Measurements from ENCODE around the gene PARVA.

The PARVA gene

DNA sequence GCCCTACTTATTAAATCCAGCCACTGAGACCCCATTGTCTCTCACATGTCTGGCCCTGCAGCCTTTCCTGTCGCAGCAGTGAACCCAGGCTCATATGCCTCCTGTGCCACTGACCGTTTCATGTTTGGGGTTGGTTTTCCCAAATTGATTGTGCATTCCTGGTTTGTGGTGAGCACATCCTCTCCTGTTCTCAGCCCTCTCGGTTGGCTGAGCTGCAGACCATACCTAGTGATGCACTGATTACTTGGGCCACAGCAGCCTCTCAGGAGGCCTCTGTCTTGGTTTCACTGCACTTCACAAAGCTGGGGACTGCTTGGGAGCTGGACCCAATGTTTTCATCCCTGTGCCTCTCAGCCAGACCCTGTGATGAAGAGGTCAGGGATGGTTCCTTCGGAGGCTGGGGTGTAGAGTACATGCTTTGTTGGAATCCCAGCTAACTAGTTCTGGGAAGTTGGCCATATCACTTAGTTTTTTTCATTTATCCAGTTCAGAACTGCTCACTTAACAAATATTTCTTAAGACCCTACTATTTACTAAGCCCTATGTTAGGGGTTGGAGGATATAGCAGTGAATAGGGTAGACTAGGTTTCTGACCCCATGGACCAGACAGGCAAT is 30.9 kb downstream of the PARVA start:
- FAIRE-seq: no peak

- FAIRE-seq: no peak
Measured at GRCh38 chr11:12409621-12410005, 32.2 kb downstream of the PARVA start.

DNA sequence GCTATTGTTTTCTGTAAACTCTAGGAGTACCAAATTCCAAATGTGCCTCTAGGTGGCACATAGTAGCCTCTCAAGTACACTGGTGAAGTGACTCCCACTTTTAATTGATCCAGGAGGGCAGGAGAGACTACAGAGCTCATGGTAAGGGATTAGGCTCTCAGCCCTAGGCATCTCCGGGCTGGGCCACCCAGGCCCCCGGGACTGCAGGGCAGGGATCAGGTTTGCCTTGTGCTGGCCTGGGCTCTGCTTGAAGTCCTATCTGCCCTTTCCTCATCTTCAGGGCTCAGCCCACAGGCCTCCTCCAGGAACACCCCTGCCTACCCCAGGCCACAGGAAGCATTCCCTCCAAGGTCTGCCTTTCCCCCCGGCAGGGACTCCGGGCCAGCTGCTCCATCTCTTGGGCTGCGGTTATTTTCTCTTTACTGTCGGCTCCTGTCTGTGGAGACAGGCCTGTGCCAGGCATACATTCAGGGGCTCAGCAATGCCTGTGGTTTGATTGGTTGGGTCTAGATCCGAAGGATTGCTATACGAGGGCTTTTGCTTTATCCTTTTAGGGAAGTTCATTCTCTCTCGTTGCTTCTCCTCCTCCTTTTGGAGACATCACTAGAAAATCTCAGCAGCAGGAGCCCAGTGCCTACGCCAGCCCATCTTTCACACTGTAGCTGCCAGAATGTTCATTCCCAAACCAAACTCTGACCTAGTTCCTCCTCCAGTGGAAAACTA is 32.8 kb downstream of the PARVA start:
- no peak for FAIRE-seq

DNA sequence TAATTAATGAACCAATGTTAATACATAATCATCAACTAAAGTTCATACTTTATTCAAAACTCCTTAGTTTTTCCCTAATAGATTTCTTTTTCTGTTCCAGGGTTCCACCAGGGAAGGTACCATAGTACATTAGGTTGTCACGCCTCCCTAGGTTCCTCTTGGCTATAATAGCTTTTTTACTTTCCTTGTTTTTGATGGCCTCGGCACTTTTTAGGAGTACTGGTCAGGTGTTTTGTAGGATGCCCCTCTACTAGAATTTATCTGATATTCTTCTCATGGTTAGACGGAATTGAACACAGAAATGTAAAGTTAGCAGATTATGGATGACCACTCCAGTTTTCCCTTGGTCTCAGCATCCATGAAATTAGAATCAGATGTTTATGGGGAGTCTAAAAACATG is 34.0 kb downstream of the PARVA start:
- FAIRE-seq: no peak

DNA sequence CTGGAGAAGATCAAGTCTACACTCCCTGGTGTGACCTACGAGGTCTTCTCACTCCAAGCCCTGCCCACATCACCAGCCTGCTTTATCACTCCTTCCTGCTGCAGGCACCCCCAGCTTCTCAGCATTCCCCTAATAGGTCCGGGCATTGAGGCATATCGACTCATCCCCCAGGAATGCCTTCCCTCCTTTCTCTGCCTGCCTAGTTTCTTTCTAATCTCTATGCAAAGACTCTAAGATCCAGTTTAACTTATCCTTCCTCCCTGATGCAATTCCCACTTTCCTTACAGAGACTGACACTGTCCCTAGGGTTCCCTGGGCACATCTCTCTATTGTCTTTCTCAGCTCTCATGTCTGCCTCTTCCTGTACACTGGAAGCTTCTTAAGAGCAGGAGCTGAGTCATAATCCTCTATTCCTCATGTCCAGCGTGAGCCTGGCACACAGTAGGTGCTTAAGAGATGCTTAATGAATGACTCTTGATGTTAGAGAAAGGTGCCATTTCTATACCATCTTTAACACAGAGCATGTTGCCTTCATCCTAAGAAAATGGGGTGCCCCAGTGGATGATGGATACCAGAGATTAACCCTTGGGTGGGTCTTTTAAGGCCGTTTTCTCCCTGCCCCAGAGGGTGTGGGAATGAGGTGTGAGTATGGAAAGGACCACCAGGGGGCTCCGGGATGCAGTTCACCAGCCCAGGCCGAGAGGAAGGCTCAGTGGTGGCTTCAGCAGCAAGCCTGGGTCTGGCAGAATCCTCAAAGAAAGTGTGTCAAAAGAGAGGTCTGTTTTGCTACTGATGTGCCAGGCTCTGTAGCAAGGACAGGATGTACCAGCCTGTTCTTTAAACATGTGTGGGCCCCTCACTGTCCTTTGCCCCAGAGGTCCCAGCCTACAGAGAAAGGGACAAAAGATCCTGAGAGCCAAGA is 34.7 kb downstream of the PARVA start:
- no peak for FAIRE-seq

GRCh38 chr11:12413141-12414052 is 36.0 kb downstream of the PARVA start:
- no peak for FAIRE-seq

DNA sequence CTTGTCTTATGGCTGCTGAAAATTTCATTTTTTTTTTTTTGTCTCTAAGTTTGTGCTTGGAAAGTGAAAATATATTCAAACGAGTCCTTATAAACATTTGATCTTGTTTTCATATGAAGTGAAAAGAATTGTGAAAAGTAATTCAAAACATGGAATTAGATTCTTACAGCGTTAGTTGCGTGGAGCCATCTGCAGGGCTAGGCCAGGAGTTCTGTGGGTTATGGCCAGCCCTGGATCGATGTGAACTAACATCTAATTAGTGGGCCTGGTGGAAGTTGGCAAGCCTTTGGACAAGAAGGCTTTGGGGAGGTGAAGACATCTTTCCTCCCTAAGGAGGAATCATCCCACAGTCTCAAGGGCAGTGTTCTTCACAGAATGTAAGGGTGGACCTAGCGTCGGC is 37.2 kb downstream of the PARVA start:
- FAIRE-seq: no peak

GRCh38 chr11:12415342-12415966 is 38.1 kb downstream of the PARVA start:
- no peak for FAIRE-seq

- FAIRE-seq: no peak
Measured at GRCh38 chr11:12416552-12416951, 39.2 kb downstream of the PARVA start.

GRCh38 chr11:12417691-12418611 is 40.6 kb downstream of the PARVA start:
- no peak for FAIRE-seq

- no peak for FAIRE-seq
Measured at GRCh38 chr11:12420040-12420439, 42.7 kb downstream of the PARVA start.

DNA sequence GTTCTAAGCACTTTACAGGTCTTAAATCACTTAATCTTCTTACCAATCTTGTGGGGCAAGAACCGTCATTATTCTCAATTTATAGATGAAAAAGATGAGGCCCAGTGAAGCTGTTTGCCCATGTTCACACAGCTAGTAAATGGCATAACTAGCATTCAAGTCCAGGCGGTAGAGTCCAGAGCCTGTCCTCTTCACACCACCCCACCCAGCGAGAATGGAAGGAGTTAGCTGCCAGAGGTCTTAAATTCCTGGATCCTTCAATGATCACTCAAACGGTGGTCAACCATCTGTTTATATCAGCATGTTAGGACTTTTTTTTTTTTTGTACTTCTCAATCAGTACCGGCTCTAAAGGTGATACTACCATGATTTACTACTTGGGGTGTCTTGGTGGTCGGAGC is 43.3 kb downstream of the PARVA start:
- no peak for FAIRE-seq

DNA sequence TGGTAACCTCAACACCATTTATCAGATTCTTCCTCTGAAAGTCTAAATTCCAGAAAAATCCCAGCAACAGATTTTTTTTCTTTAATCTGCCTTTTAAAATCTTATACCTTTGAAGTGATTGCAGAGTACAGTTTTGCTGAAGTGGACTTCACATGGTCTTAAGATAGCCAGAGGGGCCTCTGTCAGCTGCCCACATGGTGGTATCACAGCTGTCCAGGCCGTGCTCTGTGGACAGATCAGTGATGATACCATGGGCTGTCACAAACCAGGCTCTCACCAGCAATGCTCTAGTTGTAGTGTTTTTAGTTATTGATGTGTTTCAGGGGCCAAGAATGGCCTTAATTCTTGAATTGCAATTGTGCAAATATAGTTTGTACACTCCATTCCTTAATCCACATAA is 44.0 kb downstream of the PARVA start:
- no peak for FAIRE-seq

GRCh38 chr11:12426176-12426575 is 48.8 kb downstream of the PARVA start:
- FAIRE-seq: no peak

GRCh38 chr11:12429155-12429554 is 51.8 kb downstream of the PARVA start:
- no peak for FAIRE-seq

- no peak for FAIRE-seq
Measured at GRCh38 chr11:12430351-12430750, 53.0 kb downstream of the PARVA start.

DNA sequence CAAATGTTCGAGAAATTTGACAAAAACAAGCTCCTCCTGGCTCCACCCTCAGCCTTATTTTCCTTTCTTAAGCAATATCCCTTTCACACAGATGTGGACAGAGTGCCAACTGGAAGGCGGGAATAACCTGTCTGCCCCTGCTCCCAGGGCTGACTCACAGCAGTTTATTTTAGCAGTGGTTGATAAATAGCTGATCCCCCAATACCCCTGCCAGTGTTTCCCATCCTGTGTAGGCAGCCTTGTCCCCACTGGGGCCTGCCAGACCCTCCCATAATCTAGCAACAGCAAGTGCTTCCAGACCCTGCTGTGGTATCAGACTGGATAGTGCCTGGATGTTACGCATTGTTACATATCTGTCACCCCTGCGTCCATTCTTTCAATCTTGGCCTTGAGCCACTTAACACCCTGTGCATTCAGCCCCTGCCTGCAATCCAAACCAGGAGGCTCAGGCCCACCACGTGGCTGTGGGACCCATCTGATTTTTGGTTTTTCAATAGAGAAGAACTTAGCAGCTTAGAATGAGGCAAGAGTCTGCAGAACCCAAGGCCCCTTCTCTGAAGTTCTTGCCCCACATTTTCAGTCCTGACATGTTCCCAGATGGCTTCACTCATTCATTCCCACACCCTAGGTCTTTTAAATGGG is 53.7 kb downstream of the PARVA start:
- FAIRE-seq: no peak

DNA sequence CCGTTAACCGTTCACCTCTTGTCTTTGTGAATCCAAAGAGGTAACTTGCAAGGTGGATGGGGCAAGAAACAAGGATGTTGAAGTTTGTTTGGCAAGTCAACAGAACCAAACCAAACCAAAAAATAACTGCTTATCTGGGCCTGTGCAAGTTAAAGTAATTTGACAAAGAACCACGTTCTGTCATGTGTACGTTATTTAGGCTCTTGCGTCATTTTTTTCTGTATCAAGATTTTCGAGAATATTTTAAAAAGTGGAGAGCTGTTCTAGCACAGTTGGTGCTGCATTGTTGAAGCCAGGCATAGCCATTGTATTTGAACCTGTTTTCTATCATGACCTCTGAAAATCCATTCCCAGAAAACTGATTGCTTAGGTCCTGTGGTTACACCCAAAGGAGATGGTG is 55.1 kb downstream of the PARVA start:
- no peak for FAIRE-seq

- no peak for FAIRE-seq
Measured at GRCh38 chr11:12433121-12433520, 55.8 kb downstream of the PARVA start.

- FAIRE-seq: no peak
Measured at GRCh38 chr11:12433571-12434324, 56.4 kb downstream of the PARVA start.

Data from A204.1 (cell line).